Activated T-helper 17 cell treated with anti-CD3 and anti-CD28 coated beads, Interleukin-2, amount 50 U/mL, for 72 hours (primary cell): Measurements from ENCODE around the gene ZNF644. TPM values are rescaled to one million over a fixed set of nuclear protein-coding genes. Genes with fewer than 3 reads are reported as not detected.
"Not testable (repeated sequence)": the region's sequence is repeated elsewhere in the genome, so short reads cannot be mapped to it uniquely, and the experiment has no call there.

ENCODE experiments used
- ATAC-seq: fragments of 150-1000 bp; cut with Tn5 transposase; replicated peaks from 2 replicates; pipeline ENCODE4 v1.10.0; 2021; ENCODE audit warnings: mild to moderate bottlenecking, moderate library complexity
- H3K27ac Mint-ChIP-seq: one replicate; pipeline ENCODE4 v1.8.0; 2022; ENCODE audit warnings: mixed read lengths
- H3K27me3 Mint-ChIP-seq: one replicate; pipeline ENCODE4 v1.8.0; 2022; ENCODE audit warnings: mixed read lengths
- H3K36me3 Mint-ChIP-seq: one replicate; pipeline ENCODE4 v1.8.0; 2022; ENCODE audit warnings: low read depth, mild to moderate bottlenecking, mixed read lengths
- H3K4me1 Mint-ChIP-seq: one replicate; pipeline ENCODE4 v1.8.0; 2022; ENCODE audit warnings: mixed read lengths
- H3K4me3 Mint-ChIP-seq: one replicate; pipeline ENCODE4 v1.8.0; 2022; ENCODE audit warnings: mild to moderate bottlenecking, mixed read lengths
- H3K9me3 Mint-ChIP-seq: one replicate; pipeline ENCODE4 v1.8.0; 2022; ENCODE audit warnings: mixed read lengths
- total RNA-seq, 2 donors: library from RNA; stranded (reverse); gene quantifications; one replicate each; pipeline ENCODE4 v1.2.3, GENCODE V29; 2022

The ZNF644 gene
- total RNA-seq, 2 donors from 2014 or later = 55.7 to 57.9 TPM

- Mint-ChIP-seq H3K36me3 (peaks cover 61% of the 10 kb centered on the region), H3K4me1 (no peaks in the 10 kb centered on the region), H3K9me3 (no peaks in the 10 kb centered on the region), H3K27me3 (no peaks in the 10 kb centered on the region), H3K4me3 (no peak overlapping the region), H3K27ac (no peak overlapping the region)
- no peak for ATAC-seq
These were observed 110.5 kb downstream of the ZNF644 start for GRCh38 chr1:90911353-90911752.

- ATAC-seq = no peak
- peaks cover 90% of the 10 kb centered on the region for H3K36me3 Mint-ChIP-seq
- no peak overlapping the region for H3K27ac Mint-ChIP-seq
- H3K27me3 Mint-ChIP-seq = no peaks in the 10 kb centered on the region
- H3K9me3 Mint-ChIP-seq = no peaks in the 10 kb centered on the region
- peaks cover 5% of the 10 kb centered on the region for H3K4me1 Mint-ChIP-seq
- H3K4me3 Mint-ChIP-seq = no peak overlapping the region
These were observed 119.2 kb downstream of the ZNF644 start for GRCh38 chr1:90902672-90903071.

- H3K27me3 Mint-ChIP-seq = no peaks in the 10 kb centered on the region
- H3K27ac Mint-ChIP-seq = no peak overlapping the region
- H3K36me3 Mint-ChIP-seq = peaks cover 72% of the 10 kb centered on the region
- H3K4me3 Mint-ChIP-seq = no peak overlapping the region
- peaks cover 5% of the 10 kb centered on the region for H3K4me1 Mint-ChIP-seq
- no peak for ATAC-seq
- H3K9me3 Mint-ChIP-seq = no peaks in the 10 kb centered on the region
These were observed 122.6 kb downstream of the ZNF644 start for GRCh38 chr1:90899263-90899662.

GRCh38 chr1:90893679-90894078 lies 128.2 kb downstream of the ZNF644 start:
- not testable (repeated sequence) for H3K4me1 Mint-ChIP-seq, ATAC-seq, H3K27ac Mint-ChIP-seq, H3K9me3 Mint-ChIP-seq, H3K4me3 Mint-ChIP-seq, H3K27me3 Mint-ChIP-seq
- H3K36me3 Mint-ChIP-seq = peaks cover 18% of the 10 kb centered on the region

GRCh38 chr1:90892884-90893283 lies 129.0 kb downstream of the ZNF644 start:
- H3K4me1 Mint-ChIP-seq, H3K9me3 Mint-ChIP-seq, H3K27ac Mint-ChIP-seq, H3K4me3 Mint-ChIP-seq, H3K27me3 Mint-ChIP-seq, ATAC-seq: not testable (repeated sequence)
- peaks cover 11% of the 10 kb centered on the region for H3K36me3 Mint-ChIP-seq

GRCh38 chr1:90892196-90892595 lies 129.6 kb downstream of the ZNF644 start:
- not testable (repeated sequence) for H3K4me3 Mint-ChIP-seq, H3K9me3 Mint-ChIP-seq, H3K27me3 Mint-ChIP-seq, H3K36me3 Mint-ChIP-seq, ATAC-seq, H3K4me1 Mint-ChIP-seq, H3K27ac Mint-ChIP-seq

- not testable (repeated sequence) for H3K4me3 Mint-ChIP-seq, H3K27ac Mint-ChIP-seq, H3K4me1 Mint-ChIP-seq, H3K9me3 Mint-ChIP-seq, ATAC-seq, H3K36me3 Mint-ChIP-seq, H3K27me3 Mint-ChIP-seq
These were observed 130.1 kb downstream of the ZNF644 start for GRCh38 chr1:90891756-90892155.

- H3K4me1 Mint-ChIP-seq = no peaks in the 10 kb centered on the region
- peaks cover 18% of the 10 kb centered on the region for H3K9me3 Mint-ChIP-seq
- H3K36me3 Mint-ChIP-seq = no peaks in the 10 kb centered on the region
- H3K27ac Mint-ChIP-seq = no peak overlapping the region
- H3K4me3 Mint-ChIP-seq = no peak overlapping the region
- no peak for ATAC-seq
- peaks cover 7% of the 10 kb centered on the region for H3K27me3 Mint-ChIP-seq
These were observed 139.6 kb downstream of the ZNF644 start for GRCh38 chr1:90882221-90882620.

- Mint-ChIP-seq H3K36me3 (no peaks in the 10 kb centered on the region), H3K4me1 (no peaks in the 10 kb centered on the region), H3K9me3 (peaks cover 18% of the 10 kb centered on the region), H3K4me3 (no peak overlapping the region), H3K27me3 (peaks cover 10% of the 10 kb centered on the region), H3K27ac (no peak overlapping the region)
- ATAC-seq = no peak
These were observed 140.8 kb downstream of the ZNF644 start for GRCh38 chr1:90881034-90881433.

GRCh38 chr1:90879281-90879680 lies 142.6 kb downstream of the ZNF644 start:
- Mint-ChIP-seq H3K27me3 (peaks cover 10% of the 10 kb centered on the region), H3K9me3 (peaks cover 21% of the 10 kb centered on the region), H3K4me3 (no peak overlapping the region), H3K4me1 (no peaks in the 10 kb centered on the region), H3K27ac (no peak overlapping the region), H3K36me3 (no peaks in the 10 kb centered on the region)
- no peak for ATAC-seq

- Mint-ChIP-seq H3K4me1 (no peaks in the 10 kb centered on the region), H3K27ac (no peak overlapping the region), H3K27me3 (peaks cover 6% of the 10 kb centered on the region), H3K4me3 (no peak overlapping the region), H3K36me3 (no peaks in the 10 kb centered on the region), H3K9me3 (peaks cover 18% of the 10 kb centered on the region)
- ATAC-seq = no peak
These were observed 145.7 kb downstream of the ZNF644 start for GRCh38 chr1:90876101-90876500.
